GM13976 (cell line): ENCODE data around the gene STOX1.
"Not testable (repeated sequence)": the region's sequence is repeated elsewhere in the genome, so short reads cannot be mapped to it uniquely, and the experiment has no call there.

Experiments used
- DNase-seq: peaks from one replicate; pipeline ENCODE4 v3.0.0; 2012; ENCODE audit warnings: low spot score
- CTCF ChIP-seq: IDR thresholded peaks from 2 replicates; pipeline ENCODE4 v1.5.1; 2012; ENCODE audit warnings: borderline replicate concordance, mild to moderate bottlenecking; ENCODE audit not compliant: insufficient read depth; ENCODE audit errors: extremely low read depth, missing control alignments, control extremely low read depth
- in situ Hi-C: fragments of 300-500 bp; cut with MboI; formaldehyde crosslinking; loops from one replicate; pipeline ENCODE4 v1.12.0; 2022; ENCODE audit warnings: low sequenced_read_pairs, mixed read lengths, inconsistent platforms; ENCODE audit not compliant: unreplicated experiment

The STOX1 gene

GRCh38 chr10:68813559-68813958 is 13.8 kb upstream of the STOX1 start:
- TF ChIP-seq CTCF = no peak
- in situ Hi-C loops = no loop called here
- no peak for DNase-seq

GRCh38 chr10:68816796-68817412 is 10.4 kb upstream of the STOX1 start:
- no peak for DNase-seq
- in situ Hi-C loops = no loop called here
- TF ChIP-seq CTCF = no peak

GRCh38 chr10:68820359-68820758 is 7.0 kb upstream of the STOX1 start:
- DNase-seq, in situ Hi-C loops: not testable (repeated sequence)

GRCh38 chr10:68822626-68823025 is 4.7 kb upstream of the STOX1 start:
- DNase-seq, in situ Hi-C loops: not testable (repeated sequence)

GRCh38 chr10:68827592-68827959 is 245 bp downstream of the STOX1 start:
- in situ Hi-C loops, DNase-seq: not testable (repeated sequence)

GRCh38 chr10:68828083-68828601 is 811 bp downstream of the STOX1 start:
- DNase-seq = peak; percentile 30
- in situ Hi-C loops = not testable (repeated sequence)

GRCh38 chr10:68828833-68829232 is 1.5 kb downstream of the STOX1 start:
- in situ Hi-C loops = no loop called here
- no peak for TF ChIP-seq CTCF
- no peak for DNase-seq

- no peak for DNase-seq
- no peak for TF ChIP-seq CTCF
- in situ Hi-C loops = no loop called here
Observed at GRCh38 chr10:68829521-68829920, 2.2 kb downstream of the STOX1 start.

GRCh38 chr10:68829952-68830351 is 2.6 kb downstream of the STOX1 start:
- in situ Hi-C loops = no loop called here
- TF ChIP-seq CTCF = no peak
- DNase-seq = no peak
